Nephron progenitor cell (in vitro differentiated cells): ENCODE results near the gene PYGB.
A peak's percentile ranks its signal among the peaks of the same experiment; 100 is the strongest.

Experiments
- DNase-seq: peaks from one replicate; pipeline ENCODE4 v3.0.0; 2021
- H3K27ac Mint-ChIP-seq: 2 replicates; pipeline ENCODE4 v1.8.0; 2021; ENCODE audit warnings: mild to moderate bottlenecking, moderate library complexity, mixed read lengths
- H3K27me3 Mint-ChIP-seq: 2 replicates; pipeline ENCODE4 v1.8.0; 2021; ENCODE audit warnings: mild to moderate bottlenecking, low read depth, mixed read lengths; ENCODE audit not compliant: poor library complexity
- H3K36me3 Mint-ChIP-seq: 2 replicates; pipeline ENCODE4 v1.8.0; 2021; ENCODE audit warnings: low read depth, mixed read lengths
- H3K4me1 Mint-ChIP-seq: 2 replicates; pipeline ENCODE4 v1.8.0; 2021; ENCODE audit warnings: mixed read lengths
- H3K4me3 Mint-ChIP-seq: 2 replicates; pipeline ENCODE4 v1.8.0; 2021; ENCODE audit warnings: mild to moderate bottlenecking, moderate library complexity, mixed read lengths
- H3K9me3 Mint-ChIP-seq: 2 replicates; pipeline ENCODE4 v1.8.0; 2021; ENCODE audit warnings: mild to moderate bottlenecking, moderate library complexity, mixed read lengths
- CTCF ChIP-seq: fragments of 200-600 bp; sonication (generic); IDR thresholded peaks from 2 replicates; pipeline ENCODE4 v1.5.0; 2021; ENCODE audit warnings: antibody characterized with exemption

PYGB gene

GRCh38 chr20:25244976-25245375 is 2.9 kb upstream of the PYGB start:
- peaks cover 47% of the 10 kb centered on the region for H3K4me1 Mint-ChIP-seq
- H3K27me3 Mint-ChIP-seq, result peaks cover 35% of the 10 kb centered on the region
- H3K36me3 Mint-ChIP-seq, result peaks cover 5% of the 10 kb centered on the region
- TF ChIP-seq CTCF, result no peak
- no peak overlapping the region for H3K4me3 Mint-ChIP-seq
- no peak overlapping the region for H3K27ac Mint-ChIP-seq
- no peak for DNase-seq
- peaks cover 8% of the 10 kb centered on the region for H3K9me3 Mint-ChIP-seq

GRCh38 chr20:25245461-25245860 is 2.4 kb upstream of the PYGB start:
- Mint-ChIP-seq H3K27ac (no peak overlapping the region), H3K4me1 (peaks cover 52% of the 10 kb centered on the region), H3K9me3 (peaks cover 8% of the 10 kb centered on the region)

GRCh38 chr20:25246182-25246999 is 1.5 kb upstream of the PYGB start:
- Mint-ChIP-seq H3K27me3 (peaks cover 25% of the 10 kb centered on the region), H3K27ac (no peak overlapping the region)
- TF ChIP-seq CTCF, result no peak

More at GRCh38 chr20:25245461-25245860, 2.4 kb upstream of the PYGB start:
- no peak for DNase-seq
- Mint-ChIP-seq H3K36me3 (peaks cover 5% of the 10 kb centered on the region), H3K27me3 (peaks cover 31% of the 10 kb centered on the region), H3K4me3 (no peak overlapping the region)
- TF ChIP-seq CTCF, result no peak

DNA sequence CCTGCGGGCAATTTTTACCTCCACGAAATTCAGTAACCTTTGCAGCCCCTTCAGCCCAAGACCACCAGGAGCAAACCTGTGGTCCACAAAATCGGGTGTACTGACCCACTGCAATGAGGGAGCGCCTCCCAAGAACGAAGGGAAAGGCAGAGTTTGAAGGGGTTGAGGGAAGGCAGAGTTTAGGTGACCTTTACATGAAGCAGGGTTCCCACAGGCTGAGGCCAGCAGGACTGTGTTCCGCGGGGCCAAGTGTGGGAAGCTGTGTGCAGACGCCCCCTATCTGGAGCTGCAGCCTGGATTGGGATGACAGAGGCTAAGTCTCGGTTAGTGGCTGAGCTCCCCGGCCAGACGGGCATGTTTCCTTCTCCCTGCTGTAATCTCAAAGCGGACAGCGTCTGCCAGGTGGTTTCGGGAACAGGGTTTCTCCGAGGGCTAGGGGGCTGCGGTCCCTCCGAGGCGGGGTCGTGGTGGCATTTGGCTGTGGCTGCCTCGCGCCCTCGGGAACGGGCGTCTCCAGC is 826 bp upstream of the PYGB start:
- no peak overlapping the region for H3K27ac Mint-ChIP-seq
- TF ChIP-seq CTCF, result no peak
- H3K36me3 Mint-ChIP-seq, result peaks cover 5% of the 10 kb centered on the region
- H3K27me3 Mint-ChIP-seq, result peaks cover 24% of the 10 kb centered on the region
- peaks cover 59% of the 10 kb centered on the region for H3K4me1 Mint-ChIP-seq
- peaks cover 8% of the 10 kb centered on the region for H3K9me3 Mint-ChIP-seq
- peak overlapping the region; percentile 90 for H3K4me3 Mint-ChIP-seq
- DNase-seq, result peak; percentile 52

More at GRCh38 chr20:25246182-25246999, 1.5 kb upstream of the PYGB start:
- Mint-ChIP-seq H3K4me3 (peak overlapping the region; percentile 90), H3K36me3 (peaks cover 5% of the 10 kb centered on the region), H3K4me1 (peaks cover 59% of the 10 kb centered on the region), H3K9me3 (peaks cover 8% of the 10 kb centered on the region)
- no peak for DNase-seq

DNA sequence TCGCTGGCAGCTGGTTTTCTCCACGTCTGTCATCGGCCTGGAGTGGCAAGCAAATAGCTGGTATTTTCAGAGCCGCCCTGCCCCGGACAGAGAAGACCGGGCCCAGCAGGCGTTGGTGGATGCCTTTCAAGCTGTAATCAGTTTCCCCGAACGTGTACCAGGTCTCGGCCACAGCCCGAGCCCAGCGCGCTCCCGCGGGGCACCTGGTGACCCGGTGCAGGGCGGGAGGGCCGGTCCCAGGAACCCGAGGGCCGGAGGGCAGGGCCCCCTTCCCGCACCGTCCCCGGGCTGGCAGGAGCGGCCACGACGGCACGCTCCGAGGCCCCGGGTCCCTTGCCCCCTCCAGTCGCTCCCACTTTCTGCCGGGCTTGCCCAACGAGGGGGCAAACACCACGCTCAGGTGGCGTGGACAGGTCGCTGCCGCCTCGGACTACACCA is 348 bp upstream of the PYGB start:
- H3K9me3 Mint-ChIP-seq, result peaks cover 8% of the 10 kb centered on the region
- peaks cover 62% of the 10 kb centered on the region for H3K4me1 Mint-ChIP-seq
- TF ChIP-seq CTCF, result no peak
- H3K36me3 Mint-ChIP-seq, result peaks cover 9% of the 10 kb centered on the region
- H3K27ac Mint-ChIP-seq, result no peak overlapping the region
- peak overlapping the region; percentile 90 for H3K4me3 Mint-ChIP-seq
- peak; percentile 47 for DNase-seq
- H3K27me3 Mint-ChIP-seq, result peaks cover 20% of the 10 kb centered on the region
